T-cell (primary cell): ENCODE results near the gene IQGAP2. TPM values are rescaled to one million over a fixed set of nuclear protein-coding genes. Genes with fewer than 3 reads are reported as not detected.

Experiments
- ATAC-seq, 4 experiments: fragments of 200-7000 bp in 3 of 4; fragments of 150-1000 bp in 1 of 4; cut with Tn5 transposase; replicated peaks in 1 of 4; 1 replicate in 3 of 4; 2 replicates in 1 of 4; pipeline ENCODE4 v1.10.0; 2021; ENCODE audit warnings: moderate library complexity in 3 of 4, mild to moderate bottlenecking in 2 of 4, moderate number of reproducible peaks in 1 of 4
- CTCF ChIA-PET, 2 donors: fragments of 300-600 bp; sonication (Branson Sonifier 250); formaldehyde crosslinking; loops; one replicate each; lab custom pipeline; 2022; ENCODE audit warnings: antibody characterized with exemption in 2 of 2; lab: Charles Lee
- POLR2A ChIA-PET, 2 donors: fragments of 300-600 bp; sonication (Branson Sonifier 250); formaldehyde crosslinking; loops; one replicate each; lab custom pipeline; 2022; ENCODE audit warnings: antibody characterized with exemption in 2 of 2; lab: Charles Lee
- DNase-seq, 35 experiments: peaks; one replicate each; pipeline versions ENCODE4 v3.0.0 to v3.0.0-alpha.2; 2013 to 2023
- H3K27ac ChIP-seq: one replicate; pipeline ENCODE4 v1.5.1; 2013; ENCODE audit warnings: low read length
- H3K27me3 ChIP-seq, 2 experiments: replicated peaks in 1 of 2; 1 replicate in 1 of 2; 2 replicates in 1 of 2; pipeline versions ENCODE4 v1.6.1 to v1.7.0; 2013; ENCODE audit warnings: low read length in 1 of 2, mixed read lengths in 1 of 2; ENCODE audit not compliant: control insufficient read depth in 2 of 2, insufficient read depth in 2 of 2; ENCODE audit errors: extremely low read depth in 1 of 2
- H3K36me3 ChIP-seq, 2 donors: 1 replicate in 1 of 2; 2 replicates in 1 of 2; pipeline versions ENCODE4 v1.6.1 to v1.7.0; 2013; ENCODE audit warnings: low read length in 1 of 2; ENCODE audit not compliant: control insufficient read depth in 2 of 2, insufficient read depth in 1 of 2; ENCODE audit errors: extremely low read depth in 1 of 2
- H3K4me1 ChIP-seq, 2 experiments: 1 replicate in 1 of 2; 2 replicates in 1 of 2; pipeline versions ENCODE4 v1.6.1 to v1.7.0; 2013; ENCODE audit warnings: low read length in 2 of 2, mixed read lengths in 1 of 2; ENCODE audit not compliant: insufficient read depth in 2 of 2, control insufficient read depth in 1 of 2; ENCODE audit errors: extremely low read depth in 1 of 2
- H3K4me3 ChIP-seq, 2 donors: 1 replicate in 1 of 2; 2 replicates in 1 of 2; pipeline versions ENCODE4 v1.5.1 to v1.7.0; 2013; ENCODE audit warnings: mild to moderate bottlenecking in 2 of 2, low read length in 1 of 2, moderate library complexity in 1 of 2; ENCODE audit not compliant: control insufficient read depth in 1 of 2; ENCODE audit errors: extremely low read depth in 1 of 2
- H3K9me3 ChIP-seq: 2 replicates; pipeline ENCODE4 v1.7.0; 2013
- H3K27ac Mint-ChIP-seq, 2 donors: one replicate each; pipeline ENCODE4 v1.8.0; 2020 to 2021; ENCODE audit warnings: mild to moderate bottlenecking in 2 of 2, mixed read lengths in 2 of 2
- H3K27me3 Mint-ChIP-seq, 2 donors: one replicate each; pipeline ENCODE4 v1.8.0; 2021 to 2022; ENCODE audit warnings: mixed read lengths in 2 of 2
- H3K36me3 Mint-ChIP-seq: one replicate; pipeline ENCODE4 v1.8.0; 2021; ENCODE audit warnings: mixed read lengths
- H3K4me1 Mint-ChIP-seq, 3 donors: one replicate each; pipeline ENCODE4 v1.8.0; 2020 to 2022; ENCODE audit warnings: mixed read lengths in 3 of 3, mild to moderate bottlenecking in 1 of 3
- H3K4me3 Mint-ChIP-seq, 3 donors: one replicate each; pipeline ENCODE4 v1.8.0; 2020 to 2022; ENCODE audit warnings: mild to moderate bottlenecking in 3 of 3, mixed read lengths in 3 of 3, moderate library complexity in 3 of 3
- H3K9me3 Mint-ChIP-seq, 3 donors: one replicate each; pipeline ENCODE4 v1.8.0; 2020 to 2022; ENCODE audit warnings: mixed read lengths in 3 of 3
- WGBS: methylation state at CpG from one replicate; pipeline ENCODE4 v1.1.5; 2013; ENCODE audit warnings: missing lambda C conversion rate; ENCODE audit not compliant: insufficient coverage; 5-methylcytosine and 5-hydroxymethylcytosine counted together
- total RNA-seq, 35 experiments: library from RNA in 6 of 35; stranded (reverse) in 6 of 35; fragments of 120-200 nt in 1 of 35; gene quantifications; one replicate each; pipeline versions ENCODE4 v1.2.1 to v1.2.4 and lab custom pipeline; 2013 to 2026

IQGAP2 gene
- total RNA-seq, 5 donors from 2014 or later (not counting 1 experiment from before 2014, with no cell fraction given) = 66.5 to 121 (median 72.5) TPM

DNA sequence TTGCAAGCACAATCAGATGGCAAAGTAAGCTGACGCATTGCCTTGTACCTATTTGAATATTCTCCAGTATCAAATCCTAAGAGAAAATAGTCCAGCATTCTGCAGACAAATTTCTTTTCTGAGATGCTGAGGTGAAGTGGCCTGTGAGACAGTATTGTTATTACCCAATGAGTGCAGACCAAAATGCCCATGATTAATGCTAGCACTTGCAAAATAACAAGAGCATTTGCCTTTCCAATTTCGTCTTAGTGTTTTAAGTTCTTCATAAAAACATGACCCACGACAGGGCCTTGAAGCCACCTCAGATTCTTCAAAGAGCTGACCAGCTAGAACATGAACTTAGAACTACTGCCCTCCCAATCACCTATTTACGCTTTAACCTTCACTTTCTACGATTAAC, 2.6 kb upstream of the IQGAP2 start:
- peak overlapping the region; percentile 98 to 100 for H3K27ac Mint-ChIP-seq

DNA sequence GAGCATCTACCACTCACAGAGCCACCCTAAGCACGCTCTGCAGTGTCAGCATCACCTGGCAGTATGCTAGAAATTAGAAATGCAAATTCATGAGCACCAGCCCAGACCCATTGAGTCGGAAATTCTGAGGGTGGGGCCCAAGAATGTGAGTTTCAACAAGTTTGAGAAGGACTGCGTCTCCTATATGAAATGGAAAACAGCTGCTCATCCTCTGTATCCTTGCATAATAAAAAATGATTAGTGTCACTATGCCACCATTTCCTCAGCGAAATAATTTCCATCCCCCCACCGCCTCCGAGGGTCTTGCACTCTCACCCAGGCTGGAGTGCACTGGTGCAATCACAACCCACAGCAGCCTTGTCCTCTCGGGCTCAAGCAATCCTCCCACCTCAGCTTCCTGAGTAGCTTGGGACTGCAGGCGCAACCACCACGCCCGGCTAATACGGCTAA, 1.3 kb upstream of the IQGAP2 start:
- peak overlapping the region; percentile 59 to 85 for H3K4me3 ChIP-seq
- Mint-ChIP-seq H3K27me3 (no peaks in the 10 kb centered on the region), H3K9me3 (no peaks in the 10 kb centered on the region), H3K4me3 (peak overlapping the region; percentile 87 to 97 (median 93)), H3K4me1 (peaks cover 47 to 49% (median 48%) of the 10 kb centered on the region in 3 donors), H3K27ac (peak overlapping the region; percentile 98 to 100), H3K36me3 (peaks cover 4% of the 10 kb centered on the region)
- POLR2A ChIA-PET = interaction anchor here (0.6 to 1.9 kb wide), 11 partner anchors 15 to 181 kb away, joined by 3 to 30 read pairs (median 5); no protein-coding TSS in a partner anchor
- peaks cover 31 to 36% of the 10 kb centered on the region in 2 experiments for H3K4me1 ChIP-seq
- DNase-seq = peak in 16 of 35 experiments; percentile 0 to 56 (median 12)
- ATAC-seq = no peak
- H3K9me3 ChIP-seq = no peaks in the 10 kb centered on the region
- H3K27me3 ChIP-seq = no peaks in the 10 kb centered on the region
- 4% methylated on average over 4 of the region's 11 CpGs for WGBS
- H3K27ac ChIP-seq = peak overlapping the region; percentile 89
- H3K36me3 ChIP-seq = no peaks in the 10 kb centered on the region
- CTCF ChIA-PET = interaction anchor here (0.6 to 3.4 kb wide), 12 partner anchors 9 to 330 kb away, joined by 3 to 27 read pairs (median 7); no protein-coding TSS in a partner anchor

More for the DNA sequence above, 2.6 kb upstream of the IQGAP2 start:
- WGBS = 81% methylated on average over 2 of the region's 5 CpGs
- Histone ChIP-seq H3K36me3 (no peaks in the 10 kb centered on the region), H3K27ac (no peak overlapping the region), H3K27me3 (no peaks in the 10 kb centered on the region), H3K4me1 (peaks cover 22 to 33% of the 10 kb centered on the region in 2 experiments), H3K4me3 (no peak overlapping the region), H3K9me3 (no peaks in the 10 kb centered on the region)
- H3K9me3 Mint-ChIP-seq = no peaks in the 10 kb centered on the region
- POLR2A ChIA-PET = interaction anchor here in 1 of 2 donors (1.4 kb wide), 1 partner anchor 142 kb away, joined by 6 read pairs; no protein-coding TSS in a partner anchor
- ATAC-seq (no peak), DNase-seq (no peak)
- H3K4me3 Mint-ChIP-seq = peak overlapping the region in 1 of 3 donors; percentile 7
- H3K4me1 Mint-ChIP-seq = peaks cover 36 to 38% (median 36%) of the 10 kb centered on the region in 3 donors
- H3K27me3 Mint-ChIP-seq = no peaks in the 10 kb centered on the region
- H3K36me3 Mint-ChIP-seq = no peaks in the 10 kb centered on the region
- CTCF ChIA-PET = no interaction called here

DNA sequence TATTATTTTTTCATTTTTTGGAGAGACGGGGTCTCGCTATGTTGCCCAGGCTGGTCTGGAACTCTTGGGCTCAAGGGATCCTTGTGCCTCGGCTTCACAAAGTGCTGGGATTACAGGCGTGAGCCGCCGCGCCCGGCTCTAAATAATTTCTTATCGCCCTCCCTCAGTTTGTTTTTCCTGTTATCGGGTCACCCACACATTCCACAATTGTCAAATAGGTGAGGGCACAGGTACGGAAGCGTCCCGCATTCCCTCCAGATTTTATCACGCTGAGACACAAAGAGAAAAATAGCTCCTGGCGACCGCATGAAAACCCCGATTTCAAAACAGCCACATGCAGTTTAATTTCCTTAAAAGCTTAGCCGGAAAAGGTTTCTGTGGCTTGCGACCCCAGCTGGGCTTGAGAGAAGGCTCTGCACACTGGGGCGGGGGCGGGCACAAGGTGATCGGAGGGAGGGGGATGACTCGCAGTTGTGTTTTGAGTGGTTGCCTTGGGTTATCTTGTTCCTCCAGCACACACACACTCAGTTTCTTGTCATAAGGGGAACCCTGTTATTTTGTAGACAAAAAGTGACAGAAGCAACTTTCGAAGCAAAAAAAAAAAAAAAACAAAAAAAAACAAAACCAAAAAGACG, 717 bp upstream of the IQGAP2 start:
- peaks cover 33 to 39% of the 10 kb centered on the region in 2 experiments for H3K4me1 ChIP-seq
- DNase-seq (peak; percentile 42 to 93 (median 85)), ATAC-seq (peak; percentile 34 to 76 (median 40))
- H3K36me3 ChIP-seq = no peaks in the 10 kb centered on the region
- ChIA-PET CTCF (interaction anchor here (0.6 to 3.4 kb wide), 14 partner anchors 9 to 330 kb away, joined by 3 to 27 read pairs (median 5); no protein-coding TSS in a partner anchor), POLR2A (interaction anchor here (0.6 to 1.9 kb wide), 14 partner anchors 14 to 228 kb away, joined by 3 to 30 read pairs (median 4); no protein-coding TSS in a partner anchor)
- no peaks in the 10 kb centered on the region for H3K27me3 Mint-ChIP-seq
- H3K36me3 Mint-ChIP-seq = peaks cover 7% of the 10 kb centered on the region
- no peaks in the 10 kb centered on the region for H3K27me3 ChIP-seq
- peak overlapping the region; percentile 76 to 85 for H3K4me3 ChIP-seq
- peak overlapping the region; percentile 98 to 100 for H3K27ac Mint-ChIP-seq
- H3K4me3 Mint-ChIP-seq = peak overlapping the region; percentile 87 to 97 (median 93)
- H3K9me3 Mint-ChIP-seq = no peaks in the 10 kb centered on the region
- no peaks in the 10 kb centered on the region for H3K9me3 ChIP-seq
- whole genome bisulfite sequencing = 1% methylated on average over 11 of the region's 25 CpGs
- H3K27ac ChIP-seq = peak overlapping the region; percentile 89
- H3K4me1 Mint-ChIP-seq = peaks cover 53 to 55% (median 53%) of the 10 kb centered on the region in 3 donors

DNA sequence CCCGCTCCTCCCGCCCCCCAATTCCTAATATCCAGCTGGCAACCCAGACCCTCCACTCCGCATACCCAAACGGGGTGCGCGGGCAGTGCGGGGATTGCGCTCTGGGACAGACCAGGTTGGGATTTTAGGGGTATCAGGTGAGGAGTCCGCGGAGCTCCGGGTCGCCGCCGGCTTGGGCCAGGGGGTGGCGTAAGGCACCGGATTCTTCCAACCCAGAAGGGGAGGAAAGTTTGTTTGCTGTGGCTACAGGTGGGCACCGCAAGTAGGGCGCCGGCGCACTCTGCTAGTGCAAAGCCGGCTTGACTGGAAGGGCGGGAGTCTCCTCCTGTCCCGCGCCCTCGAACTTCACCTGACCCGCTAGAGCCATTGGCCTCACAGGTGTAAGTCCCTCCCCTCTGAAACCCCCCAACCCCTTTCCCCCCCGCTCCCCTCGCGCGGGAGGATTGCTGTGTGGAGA, 709 bp downstream of the IQGAP2 start:
- Mint-ChIP-seq H3K4me3 (peak overlapping the region; percentile 87 to 97 (median 93)), H3K27me3 (no peaks in the 10 kb centered on the region), H3K36me3 (peaks cover 7% of the 10 kb centered on the region), H3K9me3 (no peaks in the 10 kb centered on the region), H3K4me1 (peaks cover 61 to 67% (median 65%) of the 10 kb centered on the region in 3 donors), H3K27ac (peak overlapping the region; percentile 94 to 95)
- no peaks in the 10 kb centered on the region for H3K27me3 ChIP-seq
- ATAC-seq = peak; percentile 29 to 48 (median 41)
- 0% methylated on average over 14 of the region's 30 CpGs for WGBS
- peaks cover 33 to 52% of the 10 kb centered on the region in 2 experiments for H3K4me1 ChIP-seq
- peak in 34 of 35 experiments; percentile 51 to 83 (median 68) for DNase-seq
- H3K4me3 ChIP-seq = peak overlapping the region; percentile 76 to 85
- ChIA-PET CTCF (interaction anchor here (0.6 to 3.4 kb wide), 13 partner anchors 10 to 687 kb away, joined by 3 to 27 read pairs (median 6); no protein-coding TSS in a partner anchor), POLR2A (interaction anchor here (0.8 to 1.9 kb wide), 6 partner anchors 19 to 179 kb away, joined by 3 to 17 read pairs (median 6); no protein-coding TSS in a partner anchor)
- peak overlapping the region; percentile 89 for H3K27ac ChIP-seq
- no peaks in the 10 kb centered on the region for H3K9me3 ChIP-seq
- no peaks in the 10 kb centered on the region for H3K36me3 ChIP-seq

DNA sequence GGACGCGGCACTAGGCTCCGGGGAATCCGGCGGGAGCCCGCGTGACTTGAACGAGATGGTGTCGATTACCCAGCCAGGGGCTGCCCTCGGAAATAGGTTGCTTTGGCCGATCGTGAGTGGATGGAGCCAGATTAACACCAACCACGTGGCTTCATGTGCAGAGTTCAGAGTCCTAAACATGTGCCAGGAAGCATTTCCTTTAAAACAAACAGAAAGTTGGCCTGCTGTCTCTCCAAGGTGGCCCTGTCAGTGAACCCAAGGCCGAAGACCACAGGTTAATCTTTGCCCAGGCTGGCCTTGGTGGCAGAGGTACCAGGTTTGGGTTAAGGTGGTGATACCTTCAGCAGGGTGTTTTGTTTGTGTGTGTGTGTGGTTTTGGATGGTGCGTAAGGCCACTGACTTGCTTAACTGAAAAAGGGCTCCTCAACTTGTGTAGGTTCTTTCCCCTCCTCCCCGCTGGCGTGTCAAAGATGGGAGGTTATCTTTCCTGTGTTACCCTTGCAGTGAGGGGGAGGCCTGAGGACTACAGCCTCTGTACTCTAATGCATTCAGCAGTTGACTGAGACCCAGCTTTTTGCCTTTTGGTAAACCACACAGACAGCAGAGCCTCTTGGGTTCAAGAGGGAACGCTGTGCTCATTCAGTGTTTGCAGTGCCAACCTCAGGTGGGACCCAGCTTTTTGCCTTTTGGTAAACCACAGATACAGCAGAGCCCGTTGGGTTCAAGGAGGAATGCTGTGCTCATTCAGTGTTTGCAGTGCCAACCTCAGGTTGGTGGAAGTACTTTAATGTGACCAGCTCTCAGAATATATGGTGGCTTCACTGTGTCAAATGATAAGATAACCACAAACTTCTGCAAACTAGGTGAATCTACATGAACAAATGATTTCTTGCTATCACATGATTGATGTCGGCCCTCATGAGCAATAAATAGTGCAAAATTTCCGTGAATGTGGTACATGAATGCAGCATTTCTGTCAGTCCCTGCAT, 1.4 kb downstream of the IQGAP2 start:
- peak overlapping the region; percentile 89 for H3K27ac ChIP-seq
- Mint-ChIP-seq H3K4me3 (peak overlapping the region; percentile 87 to 97 (median 93)), H3K4me1 (peaks cover 69 to 74% (median 73%) of the 10 kb centered on the region in 3 donors), H3K36me3 (peaks cover 10% of the 10 kb centered on the region), H3K9me3 (no peaks in the 10 kb centered on the region), H3K27ac (peak overlapping the region; percentile 94 to 95), H3K27me3 (no peaks in the 10 kb centered on the region)
- H3K36me3 ChIP-seq = no peaks in the 10 kb centered on the region
- peak overlapping the region; percentile 72 to 85 for H3K4me3 ChIP-seq
- H3K27me3 ChIP-seq = no peaks in the 10 kb centered on the region
- H3K9me3 ChIP-seq = no peaks in the 10 kb centered on the region
- 5% methylated on average over 15 of the region's 21 CpGs for WGBS
- H3K4me1 ChIP-seq = peaks cover 33 to 57% of the 10 kb centered on the region in 2 experiments
- ChIA-PET POLR2A (interaction anchor here (0.5 to 1.7 kb wide), 10 partner anchors 10 to 143 kb away, joined by 3 to 17 read pairs (median 4); no protein-coding TSS in a partner anchor), CTCF (interaction anchor here (0.6 to 4.1 kb wide), 11 partner anchors 11 to 688 kb away, joined by 3 to 27 read pairs (median 8); no protein-coding TSS in a partner anchor)
- ATAC-seq (peak; percentile 39 to 54 (median 51)), DNase-seq (peak; percentile 57 to 91 (median 81))
